CD4-positive, alpha-beta T cell treated with Interleukin-15 for 4 hours (primary cell): ENCODE results near the gene DKK2.

ENCODE experiments used
- DNase-seq: peaks from one replicate; pipeline ENCODE4 v3.0.0-alpha.2; 2020; ENCODE audit warnings: low spot score

Gene DKK2

GRCh38 chr4:107017443-107018343 lies 18.4 kb downstream of the DKK2 start:
- no peak for DNase-seq

GRCh38 chr4:107011312-107011711 lies 24.8 kb downstream of the DKK2 start:
- no peak for DNase-seq

- DNase-seq = no peak
Measured at GRCh38 chr4:107009196-107009968, 26.7 kb downstream of the DKK2 start.

GRCh38 chr4:107008115-107008514 lies 28.0 kb downstream of the DKK2 start:
- no peak for DNase-seq

GRCh38 chr4:107006218-107006617 lies 29.9 kb downstream of the DKK2 start:
- DNase-seq = no peak

GRCh38 chr4:106996490-106996889 lies 39.6 kb downstream of the DKK2 start:
- DNase-seq = no peak

- DNase-seq = no peak
Measured at GRCh38 chr4:106993827-106994226, 42.3 kb downstream of the DKK2 start.

- no peak for DNase-seq
Measured at GRCh38 chr4:106987311-106987710, 48.8 kb downstream of the DKK2 start.

GRCh38 chr4:106986486-106986885 lies 49.6 kb downstream of the DKK2 start:
- DNase-seq = no peak

GRCh38 chr4:106985830-106986229 lies 50.3 kb downstream of the DKK2 start:
- no peak for DNase-seq

- DNase-seq = no peak
Measured at GRCh38 chr4:106982711-106983211, 53.4 kb downstream of the DKK2 start.

GRCh38 chr4:106981431-106981830 lies 54.7 kb downstream of the DKK2 start:
- no peak for DNase-seq

- no peak for DNase-seq
Measured at GRCh38 chr4:106979476-106979875, 56.6 kb downstream of the DKK2 start.

- DNase-seq = no peak
Measured at GRCh38 chr4:106978046-106978774, 57.9 kb downstream of the DKK2 start.

GRCh38 chr4:106971636-106972035 lies 64.5 kb downstream of the DKK2 start:
- no peak for DNase-seq

GRCh38 chr4:106967892-106968291 lies 68.2 kb downstream of the DKK2 start:
- DNase-seq = no peak

- DNase-seq = no peak
Measured at GRCh38 chr4:106953036-106953705, 82.9 kb downstream of the DKK2 start.

GRCh38 chr4:106951891-106952290 lies 84.2 kb downstream of the DKK2 start:
- no peak for DNase-seq

- DNase-seq = no peak
Measured at GRCh38 chr4:106941841-106942240, 94.3 kb downstream of the DKK2 start.

- no peak for DNase-seq
Measured at GRCh38 chr4:106930522-106930921, 105.6 kb downstream of the DKK2 start.

- no peak for DNase-seq
Measured at GRCh38 chr4:106929248-106929647, 106.9 kb downstream of the DKK2 start.

- no peak for DNase-seq
Measured at GRCh38 chr4:106914223-106914622, 121.9 kb downstream of the DKK2 start.
